Caco-2 (cell line): ENCODE measurements around the gene AP4S1. TPM values are rescaled to one million over a fixed set of nuclear protein-coding genes. Genes with fewer than 3 reads are reported as not detected.

Source experiments
- BruUV-seq: library from RNA; stranded (reverse); fragments of 400-500 nt; replicated peaks from 2 replicates; lab custom pipeline; 2021; lab: Mats Ljungman, UMichigan
- CTCF ChIA-PET: fragments of 300-600 bp; sonication (Branson Sonifier 250); formaldehyde crosslinking; loops from one replicate; lab custom pipeline; 2022; ENCODE audit warnings: antibody characterized with exemption; lab: Charles Lee
- POLR2A ChIA-PET: fragments of 300-600 bp; sonication (Branson Sonifier 250); formaldehyde crosslinking; loops from one replicate; lab custom pipeline; 2022; ENCODE audit warnings: antibody characterized with exemption; lab: Charles Lee
- DNase-seq, 2 experiments: peaks; one replicate each; pipeline versions ENCODE4 v3.0.0 to v3.0.0-alpha.2; 2020 to 2022
- H3K27me3 ChIP-seq: replicated peaks from 2 replicates; pipeline ENCODE4 v1.6.0; 2011; ENCODE audit warnings: low read length; ENCODE audit not compliant: control insufficient read depth, insufficient read depth
- H3K36me3 ChIP-seq: 2 replicates; pipeline ENCODE4 v1.5.1; 2011; ENCODE audit warnings: low read length; ENCODE audit not compliant: control insufficient read depth, insufficient read depth
- H3K4me1 ChIP-seq: fragments of 250-450 bp; sonication (Bioruptor Pico); 2 replicates; pipeline ENCODE4 v1.5.1; 2020; ENCODE audit warnings: mild to moderate bottlenecking
- H3K4me3 ChIP-seq: 2 replicates; pipeline ENCODE4 v1.5.1; 2011; ENCODE audit warnings: low read depth, mild to moderate bottlenecking, control low read depth, low read length
- H3K9me3 ChIP-seq: fragments of 250-450 bp; sonication (Bioruptor Pico); 2 replicates; pipeline ENCODE4 v1.5.1; 2020; ENCODE audit warnings: mild to moderate bottlenecking, moderate library complexity
- H3K27ac Mint-ChIP-seq: one replicate; pipeline ENCODE4 v1.8.0; 2022; ENCODE audit warnings: mixed read lengths; ENCODE audit not compliant: unreplicated experiment
- H3K27me3 Mint-ChIP-seq: one replicate; pipeline ENCODE4 v1.8.0; 2022; ENCODE audit warnings: mixed read lengths; ENCODE audit not compliant: insufficient read depth, unreplicated experiment
- H3K36me3 Mint-ChIP-seq: one replicate; pipeline ENCODE4 v1.8.0; 2022; ENCODE audit warnings: mild to moderate bottlenecking, mixed read lengths; ENCODE audit not compliant: insufficient read depth, unreplicated experiment
- H3K4me1 Mint-ChIP-seq: one replicate; pipeline ENCODE4 v1.8.0; 2022; ENCODE audit warnings: low read depth, mixed read lengths; ENCODE audit not compliant: unreplicated experiment
- H3K4me3 Mint-ChIP-seq: one replicate; pipeline ENCODE4 v1.8.0; 2022; ENCODE audit warnings: mild to moderate bottlenecking, moderate library complexity, mixed read lengths; ENCODE audit not compliant: unreplicated experiment
- H3K9me3 Mint-ChIP-seq: one replicate; pipeline ENCODE4 v1.8.0; 2022; ENCODE audit warnings: mixed read lengths; ENCODE audit not compliant: unreplicated experiment
- CTCF ChIP-seq, 2 experiments: fragments of 200-600 bp in 1 of 2; IDR thresholded peaks; 1 replicate in 1 of 2; 2 replicates in 1 of 2; pipeline versions ENCODE4 v1.5.1 to v1.8.0; 2011 to 2022; ENCODE audit warnings: antibody characterized with exemption in 1 of 2, control low read depth in 1 of 2, inconsistent platforms in 1 of 2, low read depth in 1 of 2, low read length in 1 of 2, mild to moderate bottlenecking in 1 of 2, moderate library complexity in 1 of 2; ENCODE audit not compliant: insufficient read depth in 1 of 2, severe bottlenecking in 1 of 2, unreplicated experiment in 1 of 2
- intact Hi-C: fragments of 100-400 bp; cut with micrococcal nuclease; formaldehyde crosslinking; loops from one replicate; pipeline ENCODE4 v1.10.0; 2022; ENCODE audit not compliant: unreplicated experiment
- total RNA-seq: library from RNA; stranded (reverse); gene quantifications from 2 replicates; pipeline ENCODE4 v1.2.3, GENCODE V29; 2022

Gene AP4S1
- total RNA-seq, 1 experiment from 2014 or later, result 13.2 TPM

GRCh38 chr14:31118892-31119291 is 93.4 kb downstream of the AP4S1 start:
- no peak overlapping the region for H3K4me3 ChIP-seq
- no TSS peak for BruUV-seq
- Mint-ChIP-seq H3K36me3 (peaks cover 73% of the 10 kb centered on the region), H3K27ac (no peak overlapping the region), H3K9me3 (no peaks in the 10 kb centered on the region), H3K4me1 (no peaks in the 10 kb centered on the region), H3K4me3 (no peak overlapping the region), H3K27me3 (no peaks in the 10 kb centered on the region)
- peaks cover 5% of the 10 kb centered on the region for H3K36me3 ChIP-seq
- no peak for DNase-seq
- POLR2A ChIA-PET, result no interaction called here
- CTCF ChIA-PET, result no interaction called here
- H3K27me3 ChIP-seq, result no peaks in the 10 kb centered on the region
- intact Hi-C loops, result no loop called here
- H3K9me3 ChIP-seq, result no peaks in the 10 kb centered on the region
- no peaks in the 10 kb centered on the region for H3K4me1 ChIP-seq
- TF ChIP-seq CTCF (IDR thresholded peaks at IDR 0.05; ENCODE audit: insufficient read depth in 1 of 2, low read depth in 1 of 2, low read length in 1 of 2, severe bottlenecking in 1 of 2, unreplicated experiment in 1 of 2), result no peak

DNA sequence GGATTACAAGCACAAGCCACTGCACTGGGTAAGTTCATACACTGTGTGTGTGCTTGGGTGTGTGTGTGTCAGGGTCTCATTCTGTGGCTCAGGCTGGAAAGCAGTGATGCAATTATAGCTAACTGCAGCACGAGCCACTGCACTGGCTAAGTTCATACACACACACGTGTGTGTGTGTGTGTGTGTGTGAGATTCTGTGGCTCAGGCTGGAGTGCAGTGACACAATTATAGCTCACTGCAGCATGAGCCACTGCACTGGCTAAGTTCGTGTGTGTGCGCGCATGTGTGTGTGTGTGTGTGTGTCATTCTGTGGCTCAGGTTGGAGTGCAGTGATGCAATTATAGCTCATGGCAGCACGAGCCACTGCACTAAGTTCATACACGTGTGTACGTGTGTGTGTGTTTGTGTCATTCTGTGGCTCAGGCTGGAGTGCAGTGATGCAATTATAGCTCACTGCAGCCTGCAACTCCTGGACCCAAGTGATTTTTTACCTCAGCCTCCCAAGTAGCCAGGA is 96.7 kb downstream of the AP4S1 start:
- no peaks in the 10 kb centered on the region for H3K9me3 Mint-ChIP-seq
- no peak overlapping the region for H3K27ac Mint-ChIP-seq
- CTCF ChIA-PET, result no interaction called here
- H3K4me1 Mint-ChIP-seq, result no peaks in the 10 kb centered on the region
- TF ChIP-seq CTCF (IDR thresholded peaks at IDR 0.05; ENCODE audit: insufficient read depth in 1 of 2, low read depth in 1 of 2, low read length in 1 of 2, severe bottlenecking in 1 of 2, unreplicated experiment in 1 of 2), result no peak
- no TSS peak for BruUV-seq
- H3K4me1 ChIP-seq, result no peaks in the 10 kb centered on the region
- no peaks in the 10 kb centered on the region for H3K9me3 ChIP-seq
- H3K36me3 Mint-ChIP-seq, result peaks cover 61% of the 10 kb centered on the region
- POLR2A ChIA-PET, result no interaction called here
- H3K4me3 ChIP-seq, result no peak overlapping the region
- H3K36me3 ChIP-seq, result peaks cover 5% of the 10 kb centered on the region
- H3K4me3 Mint-ChIP-seq, result no peak overlapping the region
- no peaks in the 10 kb centered on the region for H3K27me3 ChIP-seq
- H3K27me3 Mint-ChIP-seq, result no peaks in the 10 kb centered on the region
- intact Hi-C loops, result no loop called here
- DNase-seq, result no peak

GRCh38 chr14:31122921-31123320 is 97.5 kb downstream of the AP4S1 start:
- Mint-ChIP-seq H3K4me3 (no peak overlapping the region), H3K36me3 (peaks cover 61% of the 10 kb centered on the region), H3K4me1 (no peaks in the 10 kb centered on the region), H3K9me3 (no peaks in the 10 kb centered on the region), H3K27me3 (no peaks in the 10 kb centered on the region), H3K27ac (peak overlapping the region; percentile 16)
- no TSS peak for BruUV-seq
- DNase-seq, result no peak
- no peaks in the 10 kb centered on the region for H3K9me3 ChIP-seq
- H3K27me3 ChIP-seq, result no peaks in the 10 kb centered on the region
- ChIA-PET POLR2A (no interaction called here), CTCF (no interaction called here)
- H3K4me1 ChIP-seq, result no peaks in the 10 kb centered on the region
- H3K36me3 ChIP-seq, result peaks cover 5% of the 10 kb centered on the region
- TF ChIP-seq CTCF (IDR thresholded peaks at IDR 0.05; ENCODE audit: insufficient read depth in 1 of 2, low read depth in 1 of 2, low read length in 1 of 2, severe bottlenecking in 1 of 2, unreplicated experiment in 1 of 2), result no peak
- H3K4me3 ChIP-seq, result no peak overlapping the region
- intact Hi-C loops, result no loop called here
